GM19025 (cell line): Measurements from ENCODE around the gene TREX2.
"Not testable (repeated sequence)": the region's sequence is repeated elsewhere in the genome, so short reads cannot be mapped to it uniquely, and the experiment has no call there.

ENCODE experiments used
- ATAC-seq: cut with Tn5 transposase; IDR thresholded peaks from one replicate; pipeline ENCODE4 v1.9.1; 2021; ENCODE audit warnings: mild to moderate bottlenecking, low read depth, moderate library complexity; ENCODE audit not compliant: unreplicated experiment

TREX2 gene

GRCh38 chrX:153410888-153411254, 35.0 kb downstream of the TREX2 start:
- no peak for ATAC-seq

GRCh38 chrX:153410373-153410772, 35.5 kb downstream of the TREX2 start:
- ATAC-seq, result no peak

GRCh38 chrX:153409414-153410101, 36.3 kb downstream of the TREX2 start:
- no peak for ATAC-seq

- ATAC-seq, result no peak
Observed at GRCh38 chrX:153408871-153409351, 36.9 kb downstream of the TREX2 start.

GRCh38 chrX:153408221-153408721, 37.6 kb downstream of the TREX2 start:
- no peak for ATAC-seq

GRCh38 chrX:153407736-153408135, 38.1 kb downstream of the TREX2 start:
- ATAC-seq, result no peak

- ATAC-seq, result no peak
Observed at GRCh38 chrX:153406903-153407302, 39.0 kb downstream of the TREX2 start.

GRCh38 chrX:153406011-153406410, 39.8 kb downstream of the TREX2 start:
- ATAC-seq, result no peak

GRCh38 chrX:153405426-153405825, 40.4 kb downstream of the TREX2 start:
- ATAC-seq, result no peak

GRCh38 chrX:153404333-153404732, 41.5 kb downstream of the TREX2 start:
- not testable (repeated sequence) for ATAC-seq

- no peak for ATAC-seq
Observed at GRCh38 chrX:153401133-153401764, 44.6 kb downstream of the TREX2 start, which contains the start of gene PNMA6E. Gene PNMA6E (minus strand): TSS chrX:153401350. CDS start chrX:153398849, 2,501 bp downstream.

- no peak for ATAC-seq
Observed at GRCh38 chrX:153400146-153401132, 45.4 kb downstream of the TREX2 start.

GRCh38 chrX:153398275-153398960, 47.4 kb downstream of the TREX2 start:
- ATAC-seq, result no peak

GRCh38 chrX:153397256-153397960, 48.4 kb downstream of the TREX2 start:
- no peak for ATAC-seq

GRCh38 chrX:153396320-153397195, 49.3 kb downstream of the TREX2 start:
- no peak for ATAC-seq

- ATAC-seq, result no peak
Observed at GRCh38 chrX:153395613-153396319, 50.1 kb downstream of the TREX2 start.

GRCh38 chrX:153394612-153395011, 51.2 kb downstream of the TREX2 start:
- ATAC-seq, result no peak
